ENCODE data around the gene MMAB. TPM values are rescaled to one million over a fixed set of nuclear protein-coding genes. Genes with fewer than 3 reads are reported as not detected.

The MMAB gene
- total RNA-seq, 1 experiment from 2014 or later: 34.9 TPM

GRCh38 chr12:109535863-109536250, 37.4 kb downstream of the MMAB start:
- ChIA-PET POLR2A (no interaction called here), RAD21 (ENCODE audit: low non-redundant PET in 1 of 2, low total read pairs in 2 of 2, uncharacterized antibody in 2 of 2, unreplicated experiment in 2 of 2) (no interaction called here), CTCF (no interaction called here)
- no peak overlapping the region for H3K9ac ChIP-seq (ENCODE audit: low read length)
- BruUV-seq (replicated peaks): no TSS peak
- H3K36me3 ChIP-seq (ENCODE audit: control insufficient read depth in 1 of 2, insufficient read depth in 2 of 2, low read length in 2 of 2): no peaks in the 10 kb centered on the region; a peak in 1 of 4 replicates
- no peaks in the 10 kb centered on the region for H3K79me2 ChIP-seq (ENCODE audit: insufficient read depth, low read length)
- H3K4me1 ChIP-seq (ENCODE audit: control insufficient read depth in 1 of 2, insufficient read depth in 2 of 2, low read length in 2 of 2): 0 out of 4 replicates have a peak, but pooled peaks cover 0 to 4% of the 10 kb centered on the region in 2 experiments
- no peaks in the 10 kb centered on the region for H3K27me3 ChIP-seq (ENCODE audit: insufficient read depth, low read length)
- H4K20me1 ChIP-seq (ENCODE audit: insufficient read depth): no peaks in the 10 kb centered on the region
- TF ChIP-seq ZBTB33 (IDR thresholded peaks at IDR 0.05; ENCODE audit: extremely low read depth, insufficient replicate concordance, low read length): no peak
- TF ChIP-seq ZNF274 (IDR thresholded peaks at IDR 0.05; ENCODE audit: low read depth, low read length): no peak
- TF ChIP-seq, protein P1, sequence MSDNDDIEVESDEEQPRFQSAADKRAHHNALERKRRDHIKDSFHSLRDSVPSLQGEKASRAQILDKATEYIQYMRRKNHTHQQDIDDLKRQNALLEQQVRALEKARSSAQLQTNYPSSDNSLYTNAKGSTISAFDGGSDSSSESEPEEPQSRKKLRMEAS (IDR thresholded peaks at IDR 0.05): no peak
- no peak for TF ChIP-seq EGR1 (IDR thresholded peaks at IDR 0.05; ENCODE audit: low read depth)
- TF ChIP-seq ZFX (IDR thresholded peaks at IDR 0.05): no peak
- TF ChIP-seq RAD21 (IDR thresholded peaks at IDR 0.05; ENCODE audit: low read depth): no peak
- TF ChIP-seq CTCF (IDR thresholded peaks at IDR 0.05 in 2 of 3, conservative IDR thresholded peaks at IDR 0.05 in 1 of 3; ENCODE audit: borderline replicate concordance in 1 of 3, insufficient read depth in 1 of 3, low read depth in 2 of 3, low read length in 2 of 3): no peak
- TF ChIP-seq SIN3A (IDR thresholded peaks at IDR 0.05; ENCODE audit: low read depth): no peak
- TF ChIP-seq REST (IDR thresholded peaks at IDR 0.05; ENCODE audit: low read depth): no peak
- no peak for TF ChIP-seq JUND (IDR thresholded peaks at IDR 0.05)
- H3K9me3 ChIP-seq (ENCODE audit: control insufficient read depth in 1 of 2, insufficient read depth in 1 of 2, low read depth in 1 of 2, low read length in 2 of 2): no peaks in the 10 kb centered on the region
- H2AFZ ChIP-seq (ENCODE audit: low read depth, low read length, poor library complexity, severe bottlenecking): no peak overlapping the region
- DNase-seq (ENCODE audit: low read depth, low spot score) (no peak), ATAC-seq (no peak)
- no peak overlapping the region for H3K27ac ChIP-seq (ENCODE audit: low read depth, low read length)
- H3K4me3 ChIP-seq (replicated peaks in 1 of 2; ENCODE audit: low read depth in 1 of 2, low read length in 2 of 2): no peak overlapping the region
- no peak overlapping the region for H3K4me2 ChIP-seq (ENCODE audit: low read length)
- no peaks in the 10 kb centered on the region for H3K9me2 ChIP-seq (ENCODE audit: insufficient read depth)
- intact Hi-C loops (cut with micrococcal nuclease): no loop called here
